ENCODE measurements around the gene TUB.

DNA sequence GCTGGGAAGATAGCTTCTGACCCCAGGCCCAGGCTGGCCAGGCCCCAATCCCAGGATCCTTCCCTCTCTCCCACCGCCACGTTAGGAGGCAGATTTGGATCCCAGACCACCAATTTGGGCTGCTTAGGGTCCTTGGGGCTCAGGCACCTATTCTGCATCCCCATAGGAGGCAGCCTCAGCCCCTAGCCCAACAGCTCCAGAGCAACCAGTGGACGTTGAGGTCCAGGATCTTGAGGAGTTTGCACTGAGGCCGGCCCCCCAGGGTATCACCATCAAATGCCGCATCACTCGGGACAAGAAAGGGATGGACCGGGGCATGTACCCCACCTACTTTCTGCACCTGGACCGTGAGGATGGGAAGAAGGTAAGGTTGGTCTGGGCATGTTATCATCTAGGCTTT is 16.1 kb downstream of the TUB start:
- TF ChIP-seq, protein P1, sequence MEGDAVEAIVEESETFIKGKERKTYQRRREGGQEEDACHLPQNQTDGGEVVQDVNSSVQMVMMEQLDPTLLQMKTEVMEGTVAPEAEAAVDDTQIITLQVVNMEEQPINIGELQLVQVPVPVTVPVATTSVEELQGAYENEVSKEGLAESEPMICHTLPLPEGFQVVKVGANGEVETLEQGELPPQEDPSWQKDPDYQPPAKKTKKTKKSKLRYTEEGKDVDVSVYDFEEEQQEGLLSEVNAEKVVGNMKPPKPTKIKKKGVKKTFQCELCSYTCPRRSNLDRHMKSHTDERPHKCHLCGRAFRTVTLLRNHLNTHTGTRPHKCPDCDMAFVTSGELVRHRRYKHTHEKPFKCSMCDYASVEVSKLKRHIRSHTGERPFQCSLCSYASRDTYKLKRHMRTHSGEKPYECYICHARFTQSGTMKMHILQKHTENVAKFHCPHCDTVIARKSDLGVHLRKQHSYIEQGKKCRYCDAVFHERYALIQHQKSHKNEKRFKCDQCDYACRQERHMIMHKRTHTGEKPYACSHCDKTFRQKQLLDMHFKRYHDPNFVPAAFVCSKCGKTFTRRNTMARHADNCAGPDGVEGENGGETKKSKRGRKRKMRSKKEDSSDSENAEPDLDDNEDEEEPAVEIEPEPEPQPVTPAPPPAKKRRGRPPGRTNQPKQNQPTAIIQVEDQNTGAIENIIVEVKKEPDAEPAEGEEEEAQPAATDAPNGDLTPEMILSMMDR (IDR thresholded peaks at IDR 0.05; ENCODE audit: low read length) = no peak
- TF ChIP-seq EZH2 (optimal IDR thresholded peaks at IDR 0.05; ENCODE audit: low read depth, low read length) (no peak), EZH2phosphoT487 (IDR thresholded peaks at IDR 0.05; ENCODE audit: low read length) (no peak)

Measured in MM.1S (cell line).